DMS53 treated with DMSO at 0.1 percent for 48 hours (cell line): ENCODE measurements around the gene SUCLG1.
"Not testable (repeated sequence)": the region's sequence is repeated elsewhere in the genome, so short reads cannot be mapped to it uniquely, and the experiment has no call there.

Experiments used
- DNase-seq: peaks from one replicate; lab custom pipeline; 2025; ENCODE audit not compliant: unreplicated experiment; lab: John Stamatoyannopoulos, UW

SUCLG1 gene

DNA sequence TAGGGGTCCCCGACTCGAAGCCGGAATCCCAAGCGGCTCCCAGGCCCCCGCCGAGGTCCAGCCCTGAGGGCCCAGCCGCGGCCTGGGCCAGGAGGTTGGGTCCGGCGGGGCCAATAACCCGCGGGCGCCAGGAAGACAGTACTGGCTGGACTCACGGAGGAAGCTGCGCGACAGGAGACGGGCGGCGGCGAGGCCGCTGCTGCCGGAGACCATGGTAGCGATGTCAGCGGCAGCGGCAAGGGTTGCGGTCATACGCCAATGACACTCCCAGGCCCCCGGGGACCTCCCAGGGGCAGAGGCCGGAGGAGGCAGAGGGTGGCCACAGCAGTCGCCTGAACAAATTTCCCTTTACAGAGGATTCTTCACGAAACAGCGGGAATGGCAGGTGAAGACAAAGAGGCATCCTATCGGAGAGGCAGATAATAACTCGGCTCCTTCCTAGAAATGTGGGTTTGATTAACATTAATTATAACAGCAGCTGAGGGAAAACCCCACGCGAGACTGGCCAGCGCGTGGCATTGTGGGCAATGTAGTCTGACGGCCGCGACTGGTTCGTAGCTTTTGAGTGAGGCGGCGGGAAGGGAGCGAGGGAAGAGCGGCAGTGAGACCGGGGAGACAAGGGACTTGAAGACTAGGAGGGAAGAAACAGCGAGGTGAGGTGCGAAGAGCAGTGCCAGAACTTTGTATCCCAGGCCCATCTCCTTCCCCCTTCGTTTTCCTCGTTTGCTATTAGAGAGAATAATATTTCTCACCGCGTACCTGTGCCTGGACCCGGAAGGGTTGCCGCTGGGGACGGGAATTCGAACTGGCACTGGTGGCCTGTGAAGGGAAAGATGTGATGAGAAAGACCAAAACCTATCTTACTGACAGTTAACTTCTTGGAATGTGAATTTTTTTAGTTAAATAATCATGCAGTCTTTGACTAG is at the start of gene SUCLG1:
SUCLG1 (minus strand) TSS at position 263 of the 926 bp plus-strand sequence; CDS start at position 252, 11 bp downstream.
- peak; percentile 95 for DNase-seq

DNA sequence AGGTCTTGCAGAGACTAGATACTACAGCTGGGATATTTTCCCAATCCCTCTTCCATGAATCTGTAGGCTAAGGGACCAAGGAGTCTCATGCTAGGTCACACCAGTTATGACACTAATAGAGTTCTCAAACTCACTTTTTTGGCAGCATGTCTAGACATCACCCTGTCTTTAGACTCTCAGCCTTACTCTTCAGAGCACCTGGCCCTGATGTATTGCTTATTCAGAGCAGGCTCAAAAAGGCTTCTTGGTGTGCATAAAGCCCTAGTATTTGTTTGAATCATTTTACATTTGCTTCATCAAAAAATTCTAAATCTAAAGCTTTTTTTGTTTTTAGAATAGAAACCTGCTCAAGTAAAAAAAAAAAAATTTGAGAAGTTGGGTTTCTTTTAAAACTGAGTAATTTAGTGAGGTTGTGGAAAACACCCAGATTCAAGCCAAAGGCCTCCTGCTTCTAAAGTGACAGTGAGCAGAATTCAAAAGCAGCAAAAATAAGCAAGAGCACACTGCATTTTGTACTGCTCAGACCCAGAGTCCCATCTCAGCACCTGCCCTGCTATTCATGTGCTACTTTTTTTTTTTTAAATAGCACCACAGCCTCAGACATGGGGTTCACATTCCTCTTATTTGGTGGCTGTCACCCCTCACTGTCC is 39.2 kb upstream of the SUCLG1 start:
- DNase-seq = no peak

DNA sequence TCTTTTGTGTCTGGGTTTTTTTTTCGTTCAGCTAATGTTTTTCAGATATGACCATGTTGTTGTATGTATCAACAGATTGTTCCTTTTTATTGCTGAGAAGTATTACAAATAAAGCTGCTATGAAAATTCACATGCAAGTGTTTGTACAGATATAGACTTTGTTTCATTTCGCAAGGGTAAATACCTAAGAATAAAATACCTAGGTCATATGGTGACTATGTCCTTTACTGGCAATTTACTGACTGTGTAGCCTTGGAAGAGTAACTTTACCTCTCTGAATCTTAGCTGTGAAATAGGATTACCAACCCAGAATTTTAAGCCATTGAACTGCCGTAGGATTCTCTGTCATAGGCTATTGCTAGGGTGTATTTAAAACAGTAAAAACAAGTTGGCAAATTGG is 38.2 kb upstream of the SUCLG1 start:
- DNase-seq = no peak

DNA sequence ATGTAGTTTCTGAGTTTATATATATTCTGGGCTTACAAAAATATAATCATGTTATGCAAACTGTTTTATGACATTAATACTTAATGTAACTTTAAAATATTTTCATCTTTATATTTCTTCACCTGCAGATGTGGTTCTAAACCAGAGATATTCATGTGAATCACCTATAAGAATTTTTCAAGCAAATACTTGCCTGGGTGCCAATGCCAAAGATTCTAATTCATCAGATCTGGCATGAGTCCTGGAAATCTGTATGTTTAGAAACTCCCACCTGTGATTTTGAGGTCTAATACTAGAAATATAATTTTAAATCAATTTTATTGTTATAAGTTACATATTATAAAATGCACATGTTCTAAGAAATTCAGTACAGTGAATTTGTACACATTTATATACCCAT is 37.3 kb upstream of the SUCLG1 start:
- DNase-seq = no peak

DNA sequence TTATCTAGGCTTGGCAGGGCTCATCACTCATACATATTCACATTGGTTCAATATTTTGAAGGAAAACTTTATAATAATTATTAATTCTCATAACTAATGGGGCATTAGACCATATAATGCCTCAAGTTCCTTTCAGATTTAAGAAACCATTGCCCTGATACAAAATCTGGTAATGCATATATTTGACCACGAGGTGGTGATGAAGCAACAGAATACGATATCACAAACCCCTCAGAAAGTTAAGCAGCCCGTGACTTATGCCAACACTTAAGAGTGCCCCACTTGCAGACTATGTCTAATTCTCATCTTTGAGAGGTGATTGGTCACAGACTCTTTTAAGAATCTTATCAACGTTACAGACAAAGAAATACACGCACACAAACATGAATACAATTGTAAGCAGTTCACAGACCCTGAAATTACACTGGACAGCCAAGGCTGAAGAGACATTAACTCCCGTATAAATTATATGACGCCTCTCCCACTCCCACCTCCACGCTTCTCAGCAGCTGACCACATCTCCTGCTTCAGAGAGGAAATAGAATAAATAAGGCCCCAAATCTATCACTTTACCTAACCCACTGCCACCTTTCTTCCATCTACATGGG is 36.6 kb upstream of the SUCLG1 start:
- DNase-seq = peak; percentile 73

DNA sequence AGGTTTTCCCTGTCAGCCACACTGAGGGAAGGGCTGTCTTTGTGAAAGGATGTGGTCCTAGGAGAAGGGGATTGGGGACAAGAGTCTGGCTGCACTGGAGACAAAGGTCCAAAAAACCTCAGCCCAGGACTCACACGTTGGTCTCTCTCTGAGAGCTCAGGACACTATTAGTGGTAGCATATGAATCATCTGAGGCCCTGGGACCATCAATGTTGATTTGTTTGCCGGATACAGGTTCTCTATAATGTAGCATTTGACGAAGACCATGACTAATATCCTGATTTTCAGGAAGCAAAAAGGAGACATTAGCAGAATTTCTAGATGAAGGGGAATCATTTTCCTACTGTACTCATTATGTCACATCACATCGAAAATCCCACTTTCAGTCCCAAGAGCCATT is 35.0 kb upstream of the SUCLG1 start:
- DNase-seq = no peak

DNA sequence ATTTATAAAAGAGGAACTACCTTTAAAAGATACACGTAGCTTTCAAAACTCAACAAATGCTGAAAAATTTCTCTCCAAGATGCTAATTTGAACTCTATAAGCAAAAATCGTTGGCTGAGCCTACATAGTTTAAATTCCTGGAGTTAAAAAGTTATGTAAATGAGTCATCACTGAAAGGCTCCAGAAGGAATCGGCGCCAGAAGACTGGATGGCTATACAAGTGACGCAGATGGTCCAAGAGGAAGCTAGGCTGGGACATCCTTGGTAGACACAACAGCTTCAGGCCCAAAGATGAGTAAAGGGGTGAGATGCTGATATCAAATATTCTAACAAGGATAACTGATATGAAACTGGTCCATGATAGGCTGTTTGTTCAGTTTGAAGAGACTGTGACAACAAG is 34.4 kb upstream of the SUCLG1 start:
- DNase-seq = no peak

DNA sequence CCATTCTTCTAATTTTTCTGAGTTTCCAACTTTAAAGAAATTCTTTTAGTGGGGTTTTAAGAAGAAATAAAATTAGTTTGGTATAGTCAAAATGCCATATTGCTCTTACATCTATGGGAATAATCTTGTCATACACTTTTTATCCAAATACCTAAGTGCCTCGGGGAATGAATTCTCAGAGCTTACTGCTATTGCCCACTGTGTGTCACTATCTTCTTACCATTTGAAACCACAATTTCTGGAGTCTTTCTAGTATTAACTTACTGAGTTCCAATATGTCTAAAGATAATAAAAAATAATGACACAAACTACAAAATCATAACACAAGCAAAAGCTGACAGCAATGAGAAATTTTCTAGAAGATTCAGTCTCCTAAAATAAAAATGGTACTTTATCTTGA is 33.5 kb upstream of the SUCLG1 start:
- DNase-seq = no peak

DNA sequence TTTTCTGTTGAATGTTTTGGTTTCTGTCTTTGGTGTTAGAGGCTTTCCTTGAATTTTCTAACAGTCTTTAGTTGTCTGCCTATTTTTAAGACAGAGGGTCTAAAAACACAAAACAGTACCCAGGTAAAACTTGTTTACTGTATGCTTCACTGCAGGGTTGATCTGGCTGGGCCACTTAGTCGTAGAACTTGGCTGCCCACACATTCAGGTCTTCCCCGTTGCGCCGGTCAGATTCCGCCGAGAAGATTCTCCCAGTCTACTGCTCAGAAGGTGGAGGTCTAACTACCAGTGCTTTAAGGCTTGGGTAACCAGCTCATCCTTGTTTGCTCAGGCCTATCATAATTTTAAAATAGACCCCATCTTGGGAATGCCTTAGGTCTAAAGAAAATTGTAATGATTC is 32.7 kb upstream of the SUCLG1 start:
- no peak for DNase-seq

DNA sequence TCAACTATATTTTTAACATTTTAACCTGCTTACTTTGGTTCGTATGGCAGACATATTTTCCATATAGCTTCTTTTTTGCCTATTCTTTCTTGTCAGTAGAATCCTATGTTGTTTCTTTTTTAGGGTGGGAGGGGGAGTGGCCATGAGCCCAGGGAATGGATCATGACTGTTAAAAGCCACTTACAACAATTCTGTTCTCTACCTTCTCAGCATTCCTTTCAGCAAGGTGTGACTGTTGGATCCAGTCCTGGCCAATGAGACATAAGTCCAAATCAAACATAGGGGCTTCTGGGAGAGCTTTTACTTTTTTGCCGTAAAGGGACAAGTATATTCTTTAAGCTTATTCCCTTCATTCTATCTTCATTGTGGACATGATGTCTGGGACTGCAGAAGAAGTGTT is 32.2 kb upstream of the SUCLG1 start:
- no peak for DNase-seq

DNA sequence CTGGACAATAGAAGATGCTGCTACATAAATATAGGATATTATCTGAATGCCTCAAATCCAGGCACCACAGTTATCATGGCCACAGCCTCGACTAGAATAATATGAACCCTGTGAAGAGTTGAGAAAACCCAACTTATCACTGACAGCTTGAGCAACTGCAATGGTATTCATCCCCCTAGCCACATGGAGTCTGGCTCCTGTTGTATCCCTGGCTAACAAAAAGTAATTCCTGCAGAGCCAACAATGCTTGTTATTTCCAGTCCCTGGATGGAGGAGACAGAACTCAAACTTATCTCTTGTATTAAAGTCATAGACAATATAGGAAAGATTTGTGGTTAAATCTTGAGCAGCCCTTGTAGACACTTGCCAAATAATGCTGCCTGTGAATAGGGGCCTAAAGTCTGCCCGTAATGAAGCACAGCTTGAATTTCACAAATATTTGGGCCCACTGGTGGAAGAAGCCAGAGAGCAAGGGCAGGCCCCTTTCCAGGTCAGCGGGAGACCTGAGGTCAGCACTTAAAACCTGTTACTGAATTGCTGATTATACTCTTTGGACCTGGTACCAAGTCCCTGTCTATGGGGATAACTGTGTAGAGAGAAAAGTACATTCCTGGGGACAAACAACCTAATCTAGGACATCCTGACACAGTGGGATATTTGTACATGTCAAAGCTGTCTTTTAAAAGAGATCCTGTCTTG is 28.4 kb upstream of the SUCLG1 start:
- DNase-seq = no peak

DNA sequence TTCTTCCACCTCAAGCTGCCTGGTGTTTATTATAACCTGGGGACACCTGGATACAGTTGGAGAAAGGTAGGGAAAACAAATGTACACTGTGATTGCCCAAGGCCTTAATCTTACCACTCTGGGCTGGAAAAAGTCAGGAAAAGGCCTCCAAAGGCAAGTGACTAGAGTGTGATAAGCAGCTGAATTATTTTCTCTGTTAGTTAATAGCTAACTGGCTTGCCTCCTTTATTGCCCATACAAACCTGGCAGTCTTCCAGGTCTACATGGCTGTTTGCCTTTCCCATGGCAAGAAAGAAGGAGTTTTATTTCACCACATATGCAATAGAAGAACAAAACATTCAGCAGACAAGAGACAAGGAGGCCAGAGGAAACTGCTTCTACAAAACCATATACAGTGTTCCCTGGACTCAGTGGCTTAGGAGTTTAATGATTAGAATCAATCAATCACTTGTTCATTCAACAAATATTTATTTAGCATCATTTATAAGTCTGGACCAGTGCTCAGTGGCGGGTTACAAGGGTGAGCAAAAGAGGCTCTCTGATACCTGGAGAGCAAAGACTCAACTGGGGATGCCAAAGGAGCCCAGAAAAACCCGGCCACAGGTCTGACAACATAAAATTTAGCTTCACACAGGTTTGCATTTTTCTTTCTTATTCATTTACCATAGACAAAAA is 27.5 kb upstream of the SUCLG1 start:
- DNase-seq = peak; percentile 91

DNA sequence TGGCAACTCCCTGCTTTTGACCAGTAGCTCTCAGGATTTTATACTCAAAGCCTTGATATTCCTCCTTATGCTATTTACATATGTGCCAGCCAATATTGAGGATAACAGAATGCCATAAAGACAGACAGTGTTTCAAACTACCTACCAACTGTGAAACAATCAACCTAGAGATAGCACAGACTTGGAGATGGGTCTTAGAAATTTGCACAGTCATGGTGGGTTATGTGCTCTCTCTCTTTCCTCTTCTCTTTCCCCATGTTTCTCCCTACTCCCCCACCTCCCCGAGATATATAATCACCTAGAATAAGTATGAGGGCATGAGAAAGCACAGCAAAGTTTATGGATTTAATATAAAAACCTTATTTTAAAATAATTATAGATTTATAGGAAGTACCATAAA is 24.2 kb upstream of the SUCLG1 start:
- no peak for DNase-seq

DNA sequence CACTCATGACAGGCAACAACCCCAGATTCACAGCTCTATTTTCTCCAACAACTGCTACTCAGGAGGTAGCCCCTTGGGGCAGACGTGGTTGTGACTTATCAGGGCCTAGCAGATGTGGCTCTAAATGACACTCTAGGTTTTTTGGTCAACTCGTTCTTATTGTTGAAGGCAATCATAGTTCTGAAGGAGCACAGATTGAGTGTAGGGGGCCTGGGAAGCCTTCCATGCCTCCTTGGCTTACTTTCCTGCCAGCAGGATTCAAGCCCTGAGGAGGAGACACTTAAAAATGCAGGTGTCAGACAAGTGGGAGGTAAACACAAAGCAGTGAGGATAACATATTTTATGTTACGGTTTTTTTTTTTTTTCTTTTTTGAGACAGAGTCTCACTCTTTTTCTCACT is 23.5 kb upstream of the SUCLG1 start:
- DNase-seq = no peak

DNA sequence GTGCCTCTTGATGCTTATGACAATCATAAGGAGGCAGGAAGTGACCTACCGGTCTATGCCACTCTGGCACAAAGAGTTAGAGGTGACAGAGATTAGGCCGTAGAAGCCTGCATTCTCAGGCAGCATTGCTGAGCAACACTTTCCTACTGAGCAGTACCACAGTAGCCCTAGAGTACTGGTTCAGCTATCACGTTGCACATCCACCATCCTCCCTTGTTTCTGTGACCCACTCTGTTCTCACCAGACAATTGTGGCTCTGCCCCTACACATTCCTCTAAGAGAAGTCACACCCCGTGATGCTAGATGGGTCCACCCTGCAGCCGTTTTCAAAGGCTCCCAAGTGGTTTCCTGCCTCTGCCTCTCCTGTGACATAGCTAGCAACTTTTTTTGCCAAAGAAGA is 22.6 kb upstream of the SUCLG1 start:
- no peak for DNase-seq

DNA sequence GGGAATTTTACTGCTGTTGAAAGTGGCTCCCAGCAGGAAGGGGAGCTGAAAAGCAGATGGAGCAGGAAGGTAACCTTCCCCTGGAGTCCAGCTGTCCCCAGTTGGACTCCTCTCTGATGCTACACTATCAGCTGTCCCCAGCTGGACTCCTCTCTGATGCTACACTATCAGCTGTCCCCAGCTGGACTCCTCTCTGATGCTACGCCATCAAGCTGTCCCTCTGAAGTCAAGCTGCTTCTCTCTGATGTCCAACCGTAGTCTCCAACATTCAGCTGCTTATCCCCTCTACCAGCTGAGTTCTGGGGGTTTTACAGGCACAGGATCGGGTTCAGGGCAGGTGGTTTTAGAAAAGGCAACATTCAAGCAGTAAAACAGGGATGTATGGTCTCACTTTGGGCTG is 19.8 kb upstream of the SUCLG1 start:
- no peak for DNase-seq

DNA sequence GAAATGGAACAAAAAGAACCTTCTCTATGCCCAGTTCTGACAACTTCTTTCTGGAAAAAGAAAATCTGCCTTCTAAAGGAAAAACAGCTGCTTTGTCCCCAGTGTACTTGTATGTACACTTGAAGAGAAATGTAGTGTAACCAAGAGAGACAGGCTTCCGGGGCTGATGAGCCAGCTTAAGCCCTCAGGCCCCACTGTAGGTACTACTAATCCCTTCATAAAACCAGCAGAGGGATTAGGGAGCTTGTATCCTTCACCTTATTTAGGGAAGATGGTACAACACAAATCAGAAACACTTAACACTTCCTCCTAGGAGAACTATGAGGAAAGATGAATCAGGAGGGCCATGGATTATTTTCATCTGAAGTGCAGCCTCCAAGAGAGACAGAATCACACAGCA is 18.8 kb upstream of the SUCLG1 start:
- peak; percentile 30 for DNase-seq

DNA sequence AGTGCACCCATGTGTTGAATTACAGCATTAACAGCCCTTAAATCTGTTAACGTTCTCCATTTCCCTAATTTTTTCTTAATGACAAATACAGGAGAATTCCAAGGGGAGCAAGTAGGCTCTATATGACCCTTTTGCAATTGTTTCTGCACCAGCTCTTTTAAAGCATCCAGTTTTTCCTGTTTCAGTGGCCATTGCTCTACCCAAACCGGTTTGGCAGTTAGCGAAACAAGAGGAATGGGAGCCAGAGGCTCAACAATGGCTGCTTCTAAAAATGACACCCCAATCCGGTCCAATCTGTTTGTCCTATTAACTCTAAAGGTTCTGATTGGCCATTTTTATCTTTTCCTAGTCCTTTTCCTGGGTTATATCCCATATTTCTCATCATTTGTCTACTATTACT is 15.1 kb upstream of the SUCLG1 start:
- peak; percentile 46 for DNase-seq

DNA sequence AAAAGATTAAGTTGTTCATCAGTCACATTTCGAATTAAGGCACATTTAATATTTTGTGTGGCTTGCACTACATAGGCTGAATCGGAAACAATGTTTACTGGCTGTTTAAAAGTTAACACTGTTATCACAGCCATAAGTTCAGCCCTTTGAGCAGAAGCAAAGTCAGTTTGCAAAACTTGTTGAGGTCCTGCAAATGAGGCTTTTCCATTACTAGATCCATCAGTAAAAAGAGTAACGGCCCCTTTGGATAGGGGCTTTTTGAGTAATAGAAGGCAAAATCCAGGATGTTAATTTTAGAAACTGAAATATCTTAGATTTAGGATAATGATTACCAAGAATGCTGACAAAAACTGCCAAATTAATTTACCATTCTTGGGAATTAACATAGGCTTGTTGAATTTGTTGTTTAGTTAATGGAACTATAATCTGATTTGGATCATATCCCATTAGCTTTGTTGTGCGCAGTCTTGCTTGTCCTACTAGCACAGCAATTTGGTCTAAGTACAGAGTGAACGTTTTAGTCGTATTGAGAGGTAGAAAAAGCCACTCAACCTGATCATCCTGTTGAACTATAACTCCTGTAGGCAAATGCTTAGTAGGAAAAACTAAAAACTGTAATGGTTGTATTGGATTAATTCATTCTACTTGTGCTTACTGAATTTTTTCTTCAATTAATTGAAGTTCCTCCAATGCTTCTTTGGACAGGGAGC is 13.9 kb upstream of the SUCLG1 start:
- no peak for DNase-seq

DNA sequence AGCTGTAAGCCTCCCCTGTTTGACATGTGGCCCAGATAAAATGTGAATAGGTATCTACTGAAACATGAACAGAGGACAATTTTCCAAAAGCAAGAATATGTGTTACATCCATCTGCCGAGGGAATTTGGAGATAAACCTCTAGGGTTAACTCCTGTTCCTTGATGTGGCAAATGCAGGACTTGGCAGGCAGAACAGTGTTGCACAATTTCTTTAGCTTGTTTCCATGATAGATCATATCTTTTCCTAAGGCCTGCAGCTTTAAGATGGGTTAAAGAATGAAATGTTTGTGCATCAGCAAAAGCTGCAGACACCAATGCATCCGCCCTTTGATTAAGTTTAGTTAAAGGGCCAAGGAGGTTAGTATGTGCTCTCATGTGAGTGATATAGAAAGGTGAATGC is 13.3 kb upstream of the SUCLG1 start:
- not testable (repeated sequence) for DNase-seq
